ENCODE data around the gene METTL18. TPM values are rescaled to one million over a fixed set of nuclear protein-coding genes. Genes with fewer than 3 reads are reported as not detected.

METTL18 gene
- total RNA-seq: 10 to 100 TPM; 12.7 to 13.1 TPM

DNA sequence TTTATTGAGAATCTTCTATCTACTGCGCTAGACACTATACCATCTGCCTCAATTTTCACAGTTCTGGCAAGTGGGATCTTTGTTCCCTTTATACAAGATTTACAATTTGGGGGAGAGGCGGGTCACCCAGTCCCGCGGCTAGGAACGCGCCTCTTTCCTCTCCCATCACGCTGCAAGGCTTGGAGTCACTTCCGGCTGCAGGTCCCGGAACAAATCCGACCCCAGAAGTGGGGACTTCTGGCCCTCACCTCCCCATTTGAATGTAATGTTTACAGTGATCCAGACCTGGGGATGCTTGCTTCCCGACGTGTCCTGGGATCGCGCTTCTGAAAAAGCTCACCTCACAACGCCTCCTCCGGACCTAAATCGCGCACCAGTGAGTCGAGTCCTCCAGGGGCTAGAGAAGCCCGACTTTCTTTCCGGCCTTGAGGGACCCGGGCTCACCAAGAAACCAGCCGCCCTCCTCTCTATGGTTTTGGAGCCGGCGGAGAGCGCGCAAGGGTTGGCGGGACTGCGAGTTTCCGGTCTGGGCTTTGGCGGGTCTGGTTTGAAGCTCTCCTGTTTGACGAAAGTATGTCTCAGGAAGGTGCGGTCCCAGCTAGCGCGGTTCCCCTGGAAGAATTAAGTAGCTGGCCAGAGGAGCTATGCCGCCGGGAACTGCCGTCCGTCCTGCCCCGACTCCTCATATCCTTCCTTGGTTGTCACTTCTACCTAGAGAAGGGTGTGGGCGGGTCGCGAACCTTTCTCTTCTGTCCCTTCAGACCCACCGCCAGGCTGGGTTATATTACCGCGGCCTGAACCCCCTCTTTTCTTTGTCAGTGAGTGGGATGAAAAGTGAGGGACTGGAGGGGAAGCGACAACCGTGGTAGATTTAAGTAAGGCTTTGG is at the start of gene METTL18:
Gene METTL18, minus strand, starts transcription at position 378 of the 887 bp plus-strand sequence. CDS start 1,212 bp downstream, outside the sequence.

Other genes with a start within 250 kb of the METTL18 start
- gene F5, start 208.4 kb downstream of the METTL18 start, total RNA-seq: 1 to 10 TPM; 9.3 to 9.4 TPM
- under 1 TPM; 0.19 to 0.66 TPM for gene SELP, start 164.8 kb downstream of the METTL18 start, total RNA-seq
- 100 to 1,000 TPM; 515 to 529 TPM for gene SELL, start 83.3 kb downstream of the METTL18 start, total RNA-seq
- not detected for gene SELE, start 60.8 kb downstream of the METTL18 start, total RNA-seq
- 10 to 100 TPM; 16.7 to 18.0 TPM for gene SCYL3, start 99.0 kb upstream of the METTL18 start, total RNA-seq

All from activated naive CD4-positive, alpha-beta T cell treated with anti-CD3 and anti-CD28 coated beads, Interleukin-2, amount 10 ng/mL, durations not matched to agents 5 hours and 36 hours (primary cell).